BJ (cell line): ENCODE measurements around the gene ASTN1. TPM values are rescaled to one million over a fixed set of nuclear protein-coding genes. Genes with fewer than 3 reads are reported as not detected.

Source experiments
- CTCF ChIA-PET: fragments of 350-600 bp; formaldehyde crosslinking; extraction: SDS; loops from one replicate; lab custom pipeline; 2021; ENCODE audit warnings: antibody characterized with exemption, inconsistent platforms; lab: Yijun Ruan, JAX
- POLR2A ChIA-PET: fragments of 300-600 bp; sonication (Branson Sonifier 250); formaldehyde crosslinking; extraction: SDS; loops from one replicate; lab custom pipeline; 2021; ENCODE audit warnings: antibody characterized with exemption; lab: Charles Lee
- DNase-seq: peaks from one replicate; pipeline ENCODE4 v3.0.0-alpha.2; 2011; ENCODE audit warnings: low read depth
- H3K27me3 ChIP-seq: 2 replicates; pipeline ENCODE4 v1.6.0; 2011; ENCODE audit warnings: low read length; ENCODE audit not compliant: control insufficient read depth, insufficient read depth
- H3K36me3 ChIP-seq: 2 replicates; pipeline ENCODE4 v1.5.1; 2011; ENCODE audit warnings: low read length; ENCODE audit not compliant: control insufficient read depth, insufficient read depth
- H3K4me3 ChIP-seq: 2 replicates; pipeline ENCODE4 v1.5.1; 2011; ENCODE audit warnings: low read depth, mild to moderate bottlenecking, control low read depth, low read length
- polyA plus RNA-seq: library from polyadenylated mRNA; depleted of rRNA; stranded (reverse); fragments of >200 nt; gene quantifications from 2 replicates; pipeline ENCODE4 v1.2.3, GENCODE V29; 2011
- TF ChIP-seq, protein P1 (sequence below): IDR thresholded peaks from 2 replicates; pipeline ENCODE4 v1.5.1; 2011; ENCODE audit warnings: low read depth, mild to moderate bottlenecking, control low read depth, inconsistent platforms, low read length, moderate library complexity; ENCODE audit not compliant: insufficient read depth

Gene ASTN1
- polyA plus RNA-seq, 1 experiment = 0.09 TPM

DNA sequence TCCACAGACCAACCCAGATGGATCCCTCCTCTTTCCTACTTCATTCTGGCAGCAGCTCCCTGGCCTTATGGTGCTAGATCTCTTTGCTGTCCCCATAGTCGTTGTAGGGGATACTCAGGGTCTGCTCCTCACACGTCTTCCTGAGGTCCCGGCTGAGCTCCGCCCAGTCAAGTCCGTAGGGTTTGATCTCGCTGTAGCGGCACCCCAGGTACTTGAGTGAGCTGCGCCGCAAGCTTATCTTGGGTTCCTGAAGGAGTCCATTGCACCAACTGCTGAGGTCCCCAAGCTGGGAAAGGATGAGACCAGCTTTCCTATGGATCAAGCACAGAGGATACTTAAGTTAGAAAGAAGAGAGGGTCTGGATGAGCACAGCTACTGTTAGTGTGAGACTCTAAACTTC is 300.3 kb downstream of the ASTN1 start:
- ChIA-PET POLR2A (no interaction called here), CTCF (interaction anchor here (1.2 kb wide), 1 partner anchor 10 kb away, joined by 3 read pairs; no protein-coding TSS in a partner anchor)
- no peaks in the 10 kb centered on the region for H3K27me3 ChIP-seq
- TF ChIP-seq, protein P1, sequence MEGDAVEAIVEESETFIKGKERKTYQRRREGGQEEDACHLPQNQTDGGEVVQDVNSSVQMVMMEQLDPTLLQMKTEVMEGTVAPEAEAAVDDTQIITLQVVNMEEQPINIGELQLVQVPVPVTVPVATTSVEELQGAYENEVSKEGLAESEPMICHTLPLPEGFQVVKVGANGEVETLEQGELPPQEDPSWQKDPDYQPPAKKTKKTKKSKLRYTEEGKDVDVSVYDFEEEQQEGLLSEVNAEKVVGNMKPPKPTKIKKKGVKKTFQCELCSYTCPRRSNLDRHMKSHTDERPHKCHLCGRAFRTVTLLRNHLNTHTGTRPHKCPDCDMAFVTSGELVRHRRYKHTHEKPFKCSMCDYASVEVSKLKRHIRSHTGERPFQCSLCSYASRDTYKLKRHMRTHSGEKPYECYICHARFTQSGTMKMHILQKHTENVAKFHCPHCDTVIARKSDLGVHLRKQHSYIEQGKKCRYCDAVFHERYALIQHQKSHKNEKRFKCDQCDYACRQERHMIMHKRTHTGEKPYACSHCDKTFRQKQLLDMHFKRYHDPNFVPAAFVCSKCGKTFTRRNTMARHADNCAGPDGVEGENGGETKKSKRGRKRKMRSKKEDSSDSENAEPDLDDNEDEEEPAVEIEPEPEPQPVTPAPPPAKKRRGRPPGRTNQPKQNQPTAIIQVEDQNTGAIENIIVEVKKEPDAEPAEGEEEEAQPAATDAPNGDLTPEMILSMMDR = no peak
- H3K36me3 ChIP-seq = no peaks in the 10 kb centered on the region
- no peak overlapping the region for H3K4me3 ChIP-seq
- no peak for DNase-seq

GRCh38 chr1:176863613-176864012 is 300.9 kb downstream of the ASTN1 start:
- H3K27me3 ChIP-seq = no peaks in the 10 kb centered on the region
- POLR2A ChIA-PET = no interaction called here
- H3K36me3 ChIP-seq = no peaks in the 10 kb centered on the region
- TF ChIP-seq, protein P1 = no peak
- CTCF ChIA-PET = interaction anchor here (1.2 kb wide), 1 partner anchor 9 kb away, joined by 3 read pairs; no protein-coding TSS in a partner anchor
- no peak for DNase-seq
- H3K4me3 ChIP-seq = no peak overlapping the region

GRCh38 chr1:176858433-176858916 is 306.0 kb downstream of the ASTN1 start:
- ChIA-PET POLR2A (no interaction called here), CTCF (interaction anchor here (0.6 kb wide), 1 partner anchor 524 kb away, joined by 3 read pairs; no protein-coding TSS in a partner anchor)
- no peak for DNase-seq
- Histone ChIP-seq H3K36me3 (no peaks in the 10 kb centered on the region), H3K4me3 (no peak overlapping the region), H3K27me3 (no peaks in the 10 kb centered on the region)
- TF ChIP-seq, protein P1 = no peak

DNA sequence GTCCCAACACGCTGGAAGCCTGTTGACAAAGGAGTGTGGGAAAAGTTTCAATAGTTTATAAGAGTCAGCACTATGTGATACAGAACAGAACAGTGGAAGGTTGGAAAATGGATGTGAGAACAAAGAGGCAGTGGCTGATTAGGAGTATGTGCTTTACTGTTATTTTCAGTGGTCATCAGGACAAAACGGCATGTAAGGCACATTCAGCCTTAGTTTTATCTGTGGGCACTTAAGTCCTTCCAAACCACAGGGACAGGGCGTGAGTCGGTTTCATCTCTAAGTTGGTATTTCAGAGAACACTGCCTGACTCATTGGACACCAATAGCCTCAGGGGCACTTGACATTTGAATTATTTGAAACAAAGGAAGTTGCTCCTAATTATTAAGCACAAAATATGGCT is 306.9 kb downstream of the ASTN1 start:
- CTCF ChIA-PET = no interaction called here
- DNase-seq = peak; percentile 26
- Histone ChIP-seq H3K4me3 (no peak overlapping the region), H3K27me3 (no peaks in the 10 kb centered on the region), H3K36me3 (no peaks in the 10 kb centered on the region)
- POLR2A ChIA-PET = no interaction called here
- TF ChIP-seq, protein P1 = no peak

- Histone ChIP-seq H3K4me3 (no peak overlapping the region), H3K36me3 (no peaks in the 10 kb centered on the region), H3K27me3 (no peaks in the 10 kb centered on the region)
- DNase-seq = no peak
- POLR2A ChIA-PET = no interaction called here
- CTCF ChIA-PET = interaction anchor here (0.9 to 1.0 kb wide), 2 partner anchors 9 to 295 kb away, joined by 3 read pairs; no protein-coding TSS in a partner anchor
- TF ChIP-seq, protein P1 = no peak
Observed at GRCh38 chr1:176854758-176855745, 309.5 kb downstream of the ASTN1 start.
